ENCODE results near the gene SORCS2.

GRCh38 chr4:7286798-7287197 lies 94.5 kb downstream of the SORCS2 start:
- TF ChIP-seq, protein P1, sequence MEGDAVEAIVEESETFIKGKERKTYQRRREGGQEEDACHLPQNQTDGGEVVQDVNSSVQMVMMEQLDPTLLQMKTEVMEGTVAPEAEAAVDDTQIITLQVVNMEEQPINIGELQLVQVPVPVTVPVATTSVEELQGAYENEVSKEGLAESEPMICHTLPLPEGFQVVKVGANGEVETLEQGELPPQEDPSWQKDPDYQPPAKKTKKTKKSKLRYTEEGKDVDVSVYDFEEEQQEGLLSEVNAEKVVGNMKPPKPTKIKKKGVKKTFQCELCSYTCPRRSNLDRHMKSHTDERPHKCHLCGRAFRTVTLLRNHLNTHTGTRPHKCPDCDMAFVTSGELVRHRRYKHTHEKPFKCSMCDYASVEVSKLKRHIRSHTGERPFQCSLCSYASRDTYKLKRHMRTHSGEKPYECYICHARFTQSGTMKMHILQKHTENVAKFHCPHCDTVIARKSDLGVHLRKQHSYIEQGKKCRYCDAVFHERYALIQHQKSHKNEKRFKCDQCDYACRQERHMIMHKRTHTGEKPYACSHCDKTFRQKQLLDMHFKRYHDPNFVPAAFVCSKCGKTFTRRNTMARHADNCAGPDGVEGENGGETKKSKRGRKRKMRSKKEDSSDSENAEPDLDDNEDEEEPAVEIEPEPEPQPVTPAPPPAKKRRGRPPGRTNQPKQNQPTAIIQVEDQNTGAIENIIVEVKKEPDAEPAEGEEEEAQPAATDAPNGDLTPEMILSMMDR (IDR thresholded peaks at IDR 0.05; ENCODE audit: poor library complexity, severe bottlenecking): no peak
- TF ChIP-seq EP300 (conservative IDR thresholded peaks at IDR 0.05; ENCODE audit: poor library complexity, severe bottlenecking): no peak

Data from neural cell (in vitro differentiated cells).